Right atrium auricular region (tissue), 2 donors: ENCODE data around the gene FARP1. TPM values are rescaled to one million over a fixed set of nuclear protein-coding genes. Genes with fewer than 3 reads are reported as not detected.

Experiments
- DNase-seq: peaks from one replicate; pipeline ENCODE4 v3.0.0-alpha.2; 2019; ENCODE audit warnings: low spot score
- H3K27ac ChIP-seq, 2 donors: fragments of 200-600 bp; sonication (generic); 1 replicate in 1 of 2; 2 replicates in 1 of 2; pipeline ENCODE4 v1.5.1; 2016 to 2019
- H3K27me3 ChIP-seq, 2 donors: fragments of 200-600 bp; sonication (generic); one replicate each; pipeline versions ENCODE4 v1.5.1 to v1.6.0; 2017 to 2019
- H3K36me3 ChIP-seq: fragments of 200-600 bp; sonication (generic); one replicate; pipeline ENCODE4 v1.5.1; 2016
- H3K4me1 ChIP-seq, 2 donors: fragments of 200-600 bp; sonication (generic); one replicate each; pipeline versions ENCODE4 v1.5.1 to v1.6.0; 2017 to 2019
- H3K4me3 ChIP-seq, 2 donors: fragments of 200-600 bp; sonication (generic); 1 replicate in 1 of 2; 2 replicates in 1 of 2; pipeline ENCODE4 v1.5.1; 2017 to 2019; ENCODE audit warnings: mild to moderate bottlenecking in 1 of 2, moderate library complexity in 1 of 2
- H3K9me3 ChIP-seq, 2 donors: fragments of 200-600 bp; sonication (generic); one replicate each; pipeline ENCODE4 v1.5.1; 2019
- CTCF ChIP-seq, 2 donors: fragments of 200-600 bp; sonication (generic); IDR thresholded peaks; one replicate each; pipeline ENCODE4 v1.5.1; 2019; ENCODE audit warnings: antibody characterized with exemption in 2 of 2
- total RNA-seq, 2 donors: library from RNA; depleted of rRNA; stranded (reverse); fragments of >200 nt; gene quantifications; one replicate each; pipeline ENCODE4 v1.1.0, GENCODE V29; 2016

FARP1 gene
- total RNA-seq, 2 donors from 2014 or later = 15.5 to 25.7 TPM

- no peak for DNase-seq
- H3K4me1 ChIP-seq = no peaks in the 10 kb centered on the region
- TF ChIP-seq CTCF (IDR thresholded peaks at IDR 0.05) = no peak
- H3K9me3 ChIP-seq = no peaks in the 10 kb centered on the region
- no peak overlapping the region for H3K27ac ChIP-seq
- H3K36me3 ChIP-seq = no peaks in the 10 kb centered on the region
- H3K4me3 ChIP-seq = no peak overlapping the region
- no peaks in the 10 kb centered on the region for H3K27me3 ChIP-seq
Measured at GRCh38 chr13:98157609-98158008, 14.7 kb downstream of the FARP1 start.

GRCh38 chr13:98158172-98158899 lies 15.4 kb downstream of the FARP1 start:
- no peaks in the 10 kb centered on the region for H3K27me3 ChIP-seq
- H3K4me1 ChIP-seq = no peaks in the 10 kb centered on the region
- TF ChIP-seq CTCF (IDR thresholded peaks at IDR 0.05) = no peak
- H3K4me3 ChIP-seq = no peak overlapping the region
- H3K9me3 ChIP-seq = no peaks in the 10 kb centered on the region
- no peak for DNase-seq
- H3K27ac ChIP-seq = no peak overlapping the region
- no peaks in the 10 kb centered on the region for H3K36me3 ChIP-seq

DNA sequence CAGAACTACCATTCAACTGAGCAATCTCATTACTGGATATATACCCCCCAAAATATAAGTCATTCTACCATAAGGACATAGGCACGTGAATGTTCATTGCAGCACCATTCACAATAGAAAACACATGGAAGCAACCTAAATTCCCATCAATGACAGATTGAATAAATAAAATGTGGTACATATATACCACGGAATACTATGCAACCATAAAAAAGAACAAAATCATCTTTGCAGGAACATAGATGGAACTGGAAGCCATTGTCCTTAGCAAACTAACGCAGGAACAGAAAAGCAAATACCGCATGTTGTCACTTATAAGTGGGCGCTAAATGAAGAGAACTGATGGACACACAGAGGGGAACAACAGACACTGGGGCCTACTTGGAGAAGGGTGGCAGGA lies 20.0 kb downstream of the FARP1 start:
- Histone ChIP-seq H3K4me3 (no peak overlapping the region), H3K36me3 (no peaks in the 10 kb centered on the region), H3K4me1 (no peaks in the 10 kb centered on the region), H3K9me3 (no peaks in the 10 kb centered on the region), H3K27me3 (no peaks in the 10 kb centered on the region), H3K27ac (no peak overlapping the region)
- DNase-seq = no peak
- no peak for TF ChIP-seq CTCF (IDR thresholded peaks at IDR 0.05)

DNA sequence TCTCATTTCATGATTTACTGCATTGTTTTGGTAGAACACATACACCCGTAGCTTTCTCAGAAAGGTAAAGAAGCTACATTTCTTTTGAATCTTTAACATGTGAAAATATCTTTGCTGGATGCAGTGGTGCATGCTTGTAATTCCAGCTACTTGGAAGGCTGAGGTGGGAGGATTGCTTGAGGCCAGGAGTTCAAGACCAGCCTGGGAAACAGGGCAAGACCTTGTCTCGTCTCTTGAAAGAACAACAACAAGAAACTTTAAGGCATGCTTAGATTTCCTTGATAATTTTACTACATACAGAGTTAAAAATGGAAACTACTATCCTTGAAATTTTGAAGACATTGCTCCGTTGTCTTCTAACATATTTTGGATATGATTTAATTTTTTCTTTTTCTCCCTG lies 26.4 kb downstream of the FARP1 start:
- TF ChIP-seq CTCF (IDR thresholded peaks at IDR 0.05) = no peak
- Histone ChIP-seq H3K27ac (no peak overlapping the region), H3K27me3 (no peaks in the 10 kb centered on the region), H3K4me1 (peaks cover 0 to 34% of the 10 kb centered on the region in 2 donors), H3K36me3 (no peaks in the 10 kb centered on the region), H3K4me3 (no peak overlapping the region), H3K9me3 (no peaks in the 10 kb centered on the region)
- no peak for DNase-seq

DNA sequence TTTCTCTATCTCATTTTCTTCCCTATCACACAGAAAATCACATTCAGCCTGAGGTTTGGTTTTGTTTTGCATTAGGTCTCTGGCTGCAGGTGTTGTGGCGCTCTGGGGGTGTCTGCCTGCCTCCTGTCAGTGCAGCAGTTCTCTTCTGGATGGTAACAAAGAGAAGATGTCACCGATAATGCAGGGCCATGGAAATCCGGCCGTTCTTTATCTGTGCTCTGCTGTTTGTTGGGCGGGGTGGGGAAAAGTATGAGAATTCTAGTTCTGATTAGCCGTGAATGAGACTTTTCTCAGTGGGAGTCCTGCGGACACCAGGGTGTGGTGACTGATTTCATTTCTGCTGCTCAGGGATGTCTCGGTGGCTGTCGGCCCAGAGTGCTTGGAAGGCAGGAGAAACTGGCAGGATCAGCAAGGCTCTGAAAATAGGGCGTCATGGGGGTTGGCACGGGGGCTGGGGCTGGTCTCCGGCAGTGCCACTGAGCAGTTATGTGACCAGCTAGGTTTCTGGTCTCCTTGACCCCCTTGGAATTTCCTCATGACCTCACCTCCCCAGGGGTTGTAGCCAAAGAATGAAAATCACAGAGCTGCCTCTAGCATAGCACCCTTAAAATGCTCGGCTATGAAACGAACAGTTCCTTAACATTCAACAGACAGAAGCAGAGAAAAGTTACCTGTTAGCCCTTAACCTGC lies 29.2 kb downstream of the FARP1 start:
- TF ChIP-seq CTCF (IDR thresholded peaks at IDR 0.05) = no peak

More for the DNA sequence above, 29.2 kb downstream of the FARP1 start:
- H3K4me1 ChIP-seq = peaks cover 0 to 40% of the 10 kb centered on the region in 2 donors
- H3K36me3 ChIP-seq = peaks cover 3% of the 10 kb centered on the region
- H3K27ac ChIP-seq = peak overlapping the region; percentile 54 to 68
- no peak for DNase-seq
- H3K9me3 ChIP-seq = no peaks in the 10 kb centered on the region
- H3K4me3 ChIP-seq = peak overlapping the region in 1 of 2 donors; percentile 27
- H3K27me3 ChIP-seq = no peaks in the 10 kb centered on the region
